WI38 (cell line): ENCODE measurements around the gene TBCB.

Experiments used
- H3K4me3 ChIP-seq: 2 replicates; pipeline ENCODE4 v1.5.1; 2011; ENCODE audit warnings: low read depth, mild to moderate bottlenecking, control low read depth, low read length
- TF ChIP-seq, protein P1 (sequence below): IDR thresholded peaks from 2 replicates; pipeline ENCODE4 v1.5.1; 2012; ENCODE audit warnings: low read depth, mild to moderate bottlenecking, control low read depth, low read length

TBCB gene

DNA sequence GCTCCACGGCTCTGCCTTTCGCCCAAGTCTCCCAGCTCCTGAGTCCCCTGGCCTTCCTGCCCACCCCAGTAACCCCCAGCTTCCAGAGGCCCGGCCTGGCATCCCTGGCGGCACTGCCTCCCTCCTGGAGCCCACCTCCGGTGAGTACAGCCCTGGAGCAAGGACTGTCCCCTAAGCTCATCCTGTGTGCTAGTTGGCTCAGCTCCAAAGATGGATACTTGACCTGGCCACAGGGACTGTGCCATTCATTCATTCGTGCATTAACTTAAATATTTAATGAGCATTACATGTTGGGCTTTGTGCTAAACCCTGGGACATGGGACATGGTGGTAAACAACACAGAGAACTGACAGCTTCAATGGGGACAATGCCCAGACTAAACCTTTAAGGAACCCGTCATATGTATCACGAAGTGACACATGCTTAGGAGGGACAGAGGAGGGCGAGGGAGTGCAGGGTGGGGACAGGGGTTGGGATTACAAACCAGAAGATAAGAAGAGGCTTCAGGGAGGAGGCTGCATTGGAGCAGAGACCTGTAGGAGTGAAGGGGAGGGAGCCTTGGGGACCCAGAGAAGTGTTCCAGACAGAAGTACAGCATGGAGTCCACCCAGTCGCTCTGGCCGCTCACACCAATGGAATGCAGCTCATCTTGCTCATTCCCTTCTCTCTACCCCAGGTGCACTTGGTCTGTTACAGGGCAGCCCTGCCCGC is 11.3 kb upstream of the TBCB start:
- TF ChIP-seq, protein P1, sequence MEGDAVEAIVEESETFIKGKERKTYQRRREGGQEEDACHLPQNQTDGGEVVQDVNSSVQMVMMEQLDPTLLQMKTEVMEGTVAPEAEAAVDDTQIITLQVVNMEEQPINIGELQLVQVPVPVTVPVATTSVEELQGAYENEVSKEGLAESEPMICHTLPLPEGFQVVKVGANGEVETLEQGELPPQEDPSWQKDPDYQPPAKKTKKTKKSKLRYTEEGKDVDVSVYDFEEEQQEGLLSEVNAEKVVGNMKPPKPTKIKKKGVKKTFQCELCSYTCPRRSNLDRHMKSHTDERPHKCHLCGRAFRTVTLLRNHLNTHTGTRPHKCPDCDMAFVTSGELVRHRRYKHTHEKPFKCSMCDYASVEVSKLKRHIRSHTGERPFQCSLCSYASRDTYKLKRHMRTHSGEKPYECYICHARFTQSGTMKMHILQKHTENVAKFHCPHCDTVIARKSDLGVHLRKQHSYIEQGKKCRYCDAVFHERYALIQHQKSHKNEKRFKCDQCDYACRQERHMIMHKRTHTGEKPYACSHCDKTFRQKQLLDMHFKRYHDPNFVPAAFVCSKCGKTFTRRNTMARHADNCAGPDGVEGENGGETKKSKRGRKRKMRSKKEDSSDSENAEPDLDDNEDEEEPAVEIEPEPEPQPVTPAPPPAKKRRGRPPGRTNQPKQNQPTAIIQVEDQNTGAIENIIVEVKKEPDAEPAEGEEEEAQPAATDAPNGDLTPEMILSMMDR = no peak
- no peak overlapping the region for H3K4me3 ChIP-seq

DNA sequence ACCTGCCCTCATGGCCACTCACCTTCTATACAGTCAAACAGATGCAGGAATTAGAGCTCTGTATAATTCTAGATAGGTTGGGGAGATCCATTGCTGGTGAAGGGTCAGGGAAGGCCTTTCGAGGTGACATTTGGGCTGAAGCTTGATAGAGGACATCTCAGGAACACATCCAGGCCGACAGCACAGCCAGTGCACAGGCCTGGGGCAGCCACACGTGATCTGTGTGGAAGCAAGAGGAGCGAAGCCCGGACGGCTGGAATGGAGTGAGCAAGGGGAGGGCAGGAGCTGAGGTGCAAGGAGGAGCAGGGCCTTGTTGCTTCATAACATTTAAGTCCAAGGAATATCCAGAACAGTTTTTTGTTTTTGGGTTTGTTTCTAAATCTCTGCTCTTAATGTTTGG is 8.8 kb upstream of the TBCB start:
- no peak overlapping the region for H3K4me3 ChIP-seq

DNA sequence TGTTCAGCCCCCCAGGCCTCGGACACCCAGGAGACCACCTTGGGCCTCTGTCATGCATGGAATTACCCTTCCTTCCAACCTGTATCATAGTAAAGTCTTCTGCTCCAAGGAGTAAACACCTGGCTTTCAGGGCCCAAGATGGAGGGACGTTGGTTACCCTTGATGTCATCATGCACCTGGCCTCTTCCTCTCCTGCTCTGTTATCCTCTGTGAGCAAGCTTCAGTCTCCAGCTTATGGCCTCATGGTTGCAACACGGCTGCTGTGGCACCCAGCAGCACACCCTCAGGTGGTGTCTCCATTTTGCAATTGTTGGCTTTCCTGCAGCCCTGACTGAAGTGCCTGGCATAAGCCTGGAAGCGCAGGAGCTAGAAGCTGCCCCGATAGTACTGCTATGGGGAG is 8.3 kb upstream of the TBCB start:
- TF ChIP-seq, protein P1 = no peak
- H3K4me3 ChIP-seq = no peak overlapping the region

More for the DNA sequence above, 8.8 kb upstream of the TBCB start:
- TF ChIP-seq, protein P1 = no peak

DNA sequence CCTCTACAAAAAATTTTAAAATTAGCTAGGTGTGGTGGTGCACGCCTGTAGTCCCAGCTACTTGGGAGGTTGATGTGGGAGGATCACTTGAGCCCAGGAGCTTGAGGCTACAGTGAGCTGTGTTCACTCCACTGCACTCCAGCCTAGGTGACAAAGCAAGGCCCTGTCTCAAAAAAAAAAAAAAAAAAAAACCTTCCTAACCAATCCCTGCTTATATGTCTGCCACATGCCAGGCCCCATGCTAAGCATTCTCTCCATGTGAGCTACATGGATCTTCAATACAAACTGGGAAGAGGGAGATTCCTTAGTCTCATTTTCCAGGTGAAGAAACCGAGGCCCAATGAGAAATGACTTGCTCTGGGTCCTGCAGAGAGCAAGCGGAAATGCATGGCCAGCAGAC is 6.6 kb upstream of the TBCB start:
- TF ChIP-seq, protein P1 = no peak
- H3K4me3 ChIP-seq = no peak overlapping the region

DNA sequence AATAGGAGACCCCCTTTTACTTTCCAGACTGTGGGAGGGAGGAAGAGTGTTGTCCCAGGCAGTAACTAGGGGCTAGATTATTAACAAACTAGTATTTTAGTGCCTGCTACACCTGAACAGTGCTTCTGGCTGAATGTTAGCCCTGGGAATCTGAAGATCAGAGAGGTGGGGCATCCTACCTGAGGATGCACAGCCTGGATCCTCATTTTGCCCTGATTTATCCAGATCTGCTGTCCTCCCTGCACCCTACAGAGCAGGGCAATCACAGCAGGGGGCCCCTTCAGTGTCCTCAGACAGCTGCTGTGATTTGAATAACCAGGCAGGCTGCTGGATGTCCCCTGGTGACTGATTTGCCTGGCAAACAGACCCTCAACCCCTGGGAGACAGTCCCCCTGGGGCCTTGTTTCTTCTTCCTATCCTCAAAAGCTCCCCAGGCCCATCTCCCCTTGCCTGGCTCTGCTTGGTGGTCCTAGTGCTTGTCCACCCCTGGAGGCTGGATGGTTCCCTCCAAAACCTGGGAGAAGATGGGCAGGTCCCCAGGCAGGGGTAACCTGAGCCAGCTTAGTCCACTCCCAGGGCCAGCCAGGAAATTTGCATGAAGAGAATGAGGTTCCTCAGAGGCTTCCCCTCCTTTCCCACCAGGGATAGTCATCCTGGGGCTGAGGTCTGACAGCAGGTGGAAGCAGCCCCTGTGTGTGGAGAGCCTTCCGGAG is 4.6 kb upstream of the TBCB start, which contains the start of gene OVOL3:
Gene OVOL3, plus strand, starts transcription at position 657 of the 713 bp plus-strand sequence. CDS start 60 bp downstream, outside the sequence.
- H3K4me3 ChIP-seq = no peak within 1 kb of the TSS
- TF ChIP-seq, protein P1 = no peak

DNA sequence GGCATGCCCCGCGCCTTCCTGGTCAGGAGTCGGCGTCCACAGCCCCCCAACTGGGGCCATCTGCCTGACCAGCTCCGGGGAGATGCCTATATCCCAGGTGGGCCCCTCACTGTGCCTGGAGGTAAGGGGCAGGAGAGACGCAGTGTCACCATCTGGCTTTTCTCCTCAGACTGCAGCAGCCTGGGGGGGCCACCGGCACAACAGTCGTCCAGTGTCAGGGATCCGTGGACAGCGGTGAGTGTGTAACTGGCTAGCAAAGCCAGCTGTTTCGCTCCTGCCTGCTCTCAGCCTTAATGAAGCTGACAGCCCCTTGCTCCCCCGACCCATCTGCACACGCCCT is 4.1 kb upstream of the TBCB start:
- TF ChIP-seq, protein P1 = no peak
- no peak overlapping the region for H3K4me3 ChIP-seq

DNA sequence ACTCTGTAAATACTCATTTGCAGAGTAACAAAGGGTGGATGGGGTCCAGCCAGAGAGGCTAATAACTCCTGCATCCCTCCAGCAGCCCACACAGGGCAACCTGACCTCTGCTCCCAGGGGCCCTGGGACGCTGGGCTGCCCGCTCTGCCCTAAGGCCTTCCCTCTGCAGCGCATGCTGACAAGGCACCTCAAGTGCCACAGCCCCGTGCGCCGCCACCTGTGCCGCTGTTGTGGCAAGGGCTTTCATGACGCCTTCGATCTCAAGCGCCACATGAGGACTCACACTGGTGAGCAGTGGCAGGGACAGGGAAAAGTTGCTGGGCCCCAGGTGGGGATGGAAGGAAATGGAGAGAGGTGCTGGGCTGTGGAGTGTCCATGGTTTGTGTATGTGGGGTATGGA is 2.6 kb upstream of the TBCB start:
- H3K4me3 ChIP-seq = no peak overlapping the region
- TF ChIP-seq, protein P1 = no peak
